Neural crest cell (in vitro differentiated cells): ENCODE data around the gene ADRM1. TPM values are rescaled to one million over a fixed set of nuclear protein-coding genes. Genes with fewer than 3 reads are reported as not detected.

ENCODE experiments used
- DNase-seq: peaks from one replicate; pipeline ENCODE4 v3.0.0; 2021; ENCODE audit warnings: low read depth, mixed read lengths, low spot score
- H3K27ac Mint-ChIP-seq: one replicate; pipeline ENCODE4 v1.8.0; 2021; ENCODE audit warnings: mild to moderate bottlenecking, mixed read lengths; ENCODE audit not compliant: unreplicated experiment
- H3K27me3 Mint-ChIP-seq: 2 replicates; pipeline ENCODE4 v1.8.0; 2021; ENCODE audit warnings: low read depth, mild to moderate bottlenecking, mixed read lengths
- H3K36me3 Mint-ChIP-seq: 2 replicates; pipeline ENCODE4 v1.8.0; 2021; ENCODE audit warnings: low read depth, mild to moderate bottlenecking, mixed read lengths
- H3K4me1 Mint-ChIP-seq: 2 replicates; pipeline ENCODE4 v1.8.0; 2021; ENCODE audit warnings: mixed read lengths
- H3K4me3 Mint-ChIP-seq: one replicate; pipeline ENCODE4 v1.8.0; 2021; ENCODE audit warnings: mild to moderate bottlenecking, mixed read lengths
- H3K9me3 Mint-ChIP-seq: 2 replicates; pipeline ENCODE4 v1.8.0; 2021; ENCODE audit warnings: mixed read lengths
- CTCF ChIP-seq: fragments of 200-600 bp; sonication (generic); conservative IDR thresholded peaks from 2 replicates; pipeline ENCODE4 v1.5.0; 2021; ENCODE audit warnings: antibody characterized with exemption, mild to moderate bottlenecking
- total RNA-seq: library from RNA; stranded (reverse); gene quantifications from 2 replicates; pipeline ENCODE4 v1.2.1, GENCODE V29; 2021

The ADRM1 gene
- total RNA-seq, 1 donor from 2014 or later = 98.8 TPM

- DNase-seq = no peak
Measured at GRCh38 chr20:62298577-62299249, 4.1 kb upstream of the ADRM1 start.

GRCh38 chr20:62299666-62300236, 3.0 kb upstream of the ADRM1 start:
- no peak for TF ChIP-seq CTCF
- Mint-ChIP-seq H3K9me3 (no peaks in the 10 kb centered on the region), H3K36me3 (no peaks in the 10 kb centered on the region), H3K27me3 (peaks cover 2% of the 10 kb centered on the region), H3K4me3 (no peak overlapping the region), H3K4me1 (peaks cover 18% of the 10 kb centered on the region), H3K27ac (no peak overlapping the region)
- DNase-seq = no peak

More at GRCh38 chr20:62298577-62299249, 4.1 kb upstream of the ADRM1 start:
- Mint-ChIP-seq H3K27ac (peak overlapping the region; percentile 43), H3K4me3 (no peak overlapping the region), H3K27me3 (peaks cover 2% of the 10 kb centered on the region), H3K9me3 (no peaks in the 10 kb centered on the region), H3K4me1 (peaks cover 14% of the 10 kb centered on the region), H3K36me3 (no peaks in the 10 kb centered on the region)
- TF ChIP-seq CTCF = no peak

GRCh38 chr20:62300319-62300718, 2.5 kb upstream of the ADRM1 start:
- Mint-ChIP-seq H3K36me3 (no peaks in the 10 kb centered on the region), H3K4me3 (no peak overlapping the region), H3K4me1 (peaks cover 18% of the 10 kb centered on the region), H3K27me3 (peaks cover 2% of the 10 kb centered on the region), H3K27ac (no peak overlapping the region), H3K9me3 (no peaks in the 10 kb centered on the region)
- TF ChIP-seq CTCF = no peak
- no peak for DNase-seq

GRCh38 chr20:62301111-62301668, 1.6 kb upstream of the ADRM1 start:
- Mint-ChIP-seq H3K4me1 (peaks cover 21% of the 10 kb centered on the region), H3K27ac (no peak overlapping the region), H3K4me3 (peak overlapping the region; percentile 68), H3K36me3 (no peaks in the 10 kb centered on the region), H3K27me3 (peaks cover 2% of the 10 kb centered on the region), H3K9me3 (no peaks in the 10 kb centered on the region)
- no peak for DNase-seq
- TF ChIP-seq CTCF = no peak

GRCh38 chr20:62301773-62302340, 940 bp upstream of the ADRM1 start:
- Mint-ChIP-seq H3K9me3 (no peaks in the 10 kb centered on the region), H3K27me3 (peaks cover 2% of the 10 kb centered on the region), H3K36me3 (no peaks in the 10 kb centered on the region), H3K4me3 (peak overlapping the region; percentile 95), H3K4me1 (peaks cover 21% of the 10 kb centered on the region), H3K27ac (peak overlapping the region; percentile 98)
- peak; percentile 81 for DNase-seq
- TF ChIP-seq CTCF = peak; percentile 86
